Measurements from ENCODE around the gene DAB2. TPM values are rescaled to one million over a fixed set of nuclear protein-coding genes. Genes with fewer than 3 reads are reported as not detected.

The DAB2 gene
- total RNA-seq, 4 donors from 2014 or later = 107 to 293 (median 247) TPM

GRCh38 chr5:39381376-39381775, 43.4 kb downstream of the DAB2 start:
- TF ChIP-seq, protein P1, sequence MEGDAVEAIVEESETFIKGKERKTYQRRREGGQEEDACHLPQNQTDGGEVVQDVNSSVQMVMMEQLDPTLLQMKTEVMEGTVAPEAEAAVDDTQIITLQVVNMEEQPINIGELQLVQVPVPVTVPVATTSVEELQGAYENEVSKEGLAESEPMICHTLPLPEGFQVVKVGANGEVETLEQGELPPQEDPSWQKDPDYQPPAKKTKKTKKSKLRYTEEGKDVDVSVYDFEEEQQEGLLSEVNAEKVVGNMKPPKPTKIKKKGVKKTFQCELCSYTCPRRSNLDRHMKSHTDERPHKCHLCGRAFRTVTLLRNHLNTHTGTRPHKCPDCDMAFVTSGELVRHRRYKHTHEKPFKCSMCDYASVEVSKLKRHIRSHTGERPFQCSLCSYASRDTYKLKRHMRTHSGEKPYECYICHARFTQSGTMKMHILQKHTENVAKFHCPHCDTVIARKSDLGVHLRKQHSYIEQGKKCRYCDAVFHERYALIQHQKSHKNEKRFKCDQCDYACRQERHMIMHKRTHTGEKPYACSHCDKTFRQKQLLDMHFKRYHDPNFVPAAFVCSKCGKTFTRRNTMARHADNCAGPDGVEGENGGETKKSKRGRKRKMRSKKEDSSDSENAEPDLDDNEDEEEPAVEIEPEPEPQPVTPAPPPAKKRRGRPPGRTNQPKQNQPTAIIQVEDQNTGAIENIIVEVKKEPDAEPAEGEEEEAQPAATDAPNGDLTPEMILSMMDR (IDR thresholded peaks at IDR 0.05; ENCODE audit: low read depth) = no peak

GRCh38 chr5:39379693-39380092, 45.1 kb downstream of the DAB2 start:
- TF ChIP-seq, protein P1 (IDR thresholded peaks at IDR 0.05; ENCODE audit: low read depth) = no peak

DNA sequence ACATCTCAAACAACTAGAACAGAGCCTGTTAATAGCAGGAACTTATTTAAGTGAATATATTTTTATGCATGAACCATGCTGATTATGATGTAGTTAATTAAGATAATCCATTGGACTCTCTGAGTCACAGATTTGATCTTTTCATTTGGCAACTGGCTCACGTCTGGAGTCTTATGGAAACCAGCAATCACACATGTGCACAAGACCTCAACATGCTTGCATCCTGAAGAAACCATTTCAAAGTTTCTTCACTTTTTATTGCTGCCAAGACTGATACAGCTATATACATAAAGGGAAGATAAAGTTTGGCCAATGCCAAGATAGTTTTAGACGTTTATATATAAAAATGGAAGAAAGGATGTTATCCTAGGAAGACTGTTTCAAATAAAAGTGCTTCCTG, 47.2 kb downstream of the DAB2 start:
- TF ChIP-seq, protein P1 (IDR thresholded peaks at IDR 0.05; ENCODE audit: low read depth) = no peak

DNA sequence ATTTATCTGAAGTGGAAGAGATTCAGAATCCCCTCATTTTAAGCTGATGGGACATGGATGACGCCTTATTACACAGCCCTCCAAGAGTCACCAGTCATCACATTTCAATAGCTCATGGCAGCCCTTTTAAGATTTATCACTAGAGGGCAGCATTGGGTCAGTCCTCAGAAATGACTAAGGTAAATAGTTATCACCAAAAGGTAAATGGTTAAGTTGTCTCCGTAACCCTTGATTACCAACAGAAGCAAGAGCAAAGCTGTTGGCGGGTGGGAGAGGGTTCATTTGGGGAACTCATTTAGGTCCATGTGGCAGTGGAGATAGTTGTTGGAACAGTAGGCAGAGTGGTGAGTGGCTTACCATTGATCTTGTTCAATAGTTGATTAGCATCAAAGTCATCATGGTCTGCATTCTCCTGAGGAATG, 48.5 kb downstream of the DAB2 start:
- TF ChIP-seq, protein P1 (IDR thresholded peaks at IDR 0.05; ENCODE audit: low read depth) = no peak

DNA sequence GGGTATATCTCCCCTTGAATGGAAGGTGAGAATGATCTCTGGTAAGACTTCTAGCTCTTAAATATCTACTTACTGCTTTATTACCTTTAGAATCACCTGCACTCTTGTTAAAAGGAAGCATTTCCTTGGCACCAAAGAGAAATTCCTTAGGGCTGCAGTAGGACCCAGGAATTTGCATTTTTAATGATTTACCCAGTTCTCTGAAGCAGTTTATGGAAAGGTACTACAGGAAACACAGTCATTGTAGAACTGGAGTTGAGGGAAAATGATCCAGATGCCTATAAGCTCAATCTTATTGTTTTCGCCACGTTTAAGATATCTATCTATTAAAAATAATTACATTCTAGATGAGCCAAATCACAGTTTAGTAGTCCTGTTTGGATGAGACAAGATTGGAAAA, 51.0 kb downstream of the DAB2 start:
- TF ChIP-seq, protein P1 (IDR thresholded peaks at IDR 0.05; ENCODE audit: low read depth) = no peak

GRCh38 chr5:39371367-39371635, 53.5 kb downstream of the DAB2 start:
- TF ChIP-seq, protein P1 (IDR thresholded peaks at IDR 0.05; ENCODE audit: low read depth) = no peak

DNA sequence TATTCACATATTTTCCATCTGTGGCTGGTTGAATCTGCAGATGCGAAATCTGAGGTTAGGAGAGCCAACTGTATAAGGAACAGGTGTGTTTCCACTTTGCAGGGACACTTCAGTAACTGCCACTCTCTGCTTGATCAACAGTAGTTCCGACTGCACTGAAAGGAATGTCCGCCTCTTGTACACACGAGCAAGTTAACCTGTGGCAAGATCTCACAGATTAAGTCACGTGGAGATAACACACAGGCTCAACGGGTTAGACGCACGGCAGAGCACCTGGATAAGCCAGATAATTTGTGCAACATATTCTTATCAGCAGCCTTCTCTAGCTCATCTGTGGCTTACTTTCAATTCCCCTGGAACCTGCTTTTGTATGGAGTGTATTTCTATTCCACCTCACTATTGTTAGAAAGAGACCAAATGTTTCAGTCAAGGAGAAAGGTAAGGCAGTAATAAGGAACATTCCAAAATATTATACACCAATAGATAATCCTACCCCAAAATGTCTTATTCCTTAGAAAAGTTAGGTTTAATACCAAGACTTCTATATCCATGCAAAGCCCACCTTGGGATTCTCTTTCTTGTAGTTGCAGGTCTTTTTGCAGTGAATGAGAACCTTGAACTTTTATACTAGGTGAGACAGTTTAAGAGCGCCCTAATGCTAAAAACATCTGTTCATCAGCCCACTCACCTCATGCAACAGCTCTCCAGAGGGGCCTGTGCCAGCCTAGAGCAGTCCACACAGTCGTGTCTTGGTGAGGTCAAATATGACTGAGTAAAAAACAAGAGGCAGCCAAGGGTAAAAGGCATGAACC, 54.0 kb downstream of the DAB2 start:
- TF ChIP-seq, protein P1 (IDR thresholded peaks at IDR 0.05; ENCODE audit: low read depth) = no peak

Measured in subcutaneous adipose tissue (tissue), 4 donors.